Peyer's patch (tissue), 4 donors: ENCODE results near the gene SCAMP1.

Experiments
- CTCF ChIP-seq, 6 experiments: fragments of 450-650 bp in 4 of 6; fragments of 200-600 bp in 2 of 6; sonication (generic) in 1 of 6; IDR thresholded peaks; one replicate each; pipeline ENCODE4 v1.5.1; 2017 to 2019; ENCODE audit warnings: antibody characterized with exemption in 6 of 6, mild to moderate bottlenecking in 3 of 6, moderate library complexity in 1 of 6
- POLR2A ChIP-seq, 2 donors: fragments of 450-650 bp; IDR thresholded peaks; one replicate each; pipeline ENCODE4 v1.5.1; 2017; ENCODE audit warnings: antibody characterized with exemption in 2 of 2, mild to moderate bottlenecking in 2 of 2, moderate library complexity in 2 of 2

GRCh38 chr5:78522476-78523260 lies 162.3 kb downstream of the SCAMP1 start:
- TF ChIP-seq POLR2A (IDR thresholded peaks at IDR 0.05) (no peak), CTCF (IDR thresholded peaks at IDR 0.05) (no peak)
